ENCODE data around the gene DHX34. TPM values are rescaled to one million over a fixed set of nuclear protein-coding genes. Genes with fewer than 3 reads are reported as not detected.
"Not testable (repeated sequence)": the region's sequence is repeated elsewhere in the genome, so short reads cannot be mapped to it uniquely, and the experiment has no call there.

The DHX34 gene, protein sequence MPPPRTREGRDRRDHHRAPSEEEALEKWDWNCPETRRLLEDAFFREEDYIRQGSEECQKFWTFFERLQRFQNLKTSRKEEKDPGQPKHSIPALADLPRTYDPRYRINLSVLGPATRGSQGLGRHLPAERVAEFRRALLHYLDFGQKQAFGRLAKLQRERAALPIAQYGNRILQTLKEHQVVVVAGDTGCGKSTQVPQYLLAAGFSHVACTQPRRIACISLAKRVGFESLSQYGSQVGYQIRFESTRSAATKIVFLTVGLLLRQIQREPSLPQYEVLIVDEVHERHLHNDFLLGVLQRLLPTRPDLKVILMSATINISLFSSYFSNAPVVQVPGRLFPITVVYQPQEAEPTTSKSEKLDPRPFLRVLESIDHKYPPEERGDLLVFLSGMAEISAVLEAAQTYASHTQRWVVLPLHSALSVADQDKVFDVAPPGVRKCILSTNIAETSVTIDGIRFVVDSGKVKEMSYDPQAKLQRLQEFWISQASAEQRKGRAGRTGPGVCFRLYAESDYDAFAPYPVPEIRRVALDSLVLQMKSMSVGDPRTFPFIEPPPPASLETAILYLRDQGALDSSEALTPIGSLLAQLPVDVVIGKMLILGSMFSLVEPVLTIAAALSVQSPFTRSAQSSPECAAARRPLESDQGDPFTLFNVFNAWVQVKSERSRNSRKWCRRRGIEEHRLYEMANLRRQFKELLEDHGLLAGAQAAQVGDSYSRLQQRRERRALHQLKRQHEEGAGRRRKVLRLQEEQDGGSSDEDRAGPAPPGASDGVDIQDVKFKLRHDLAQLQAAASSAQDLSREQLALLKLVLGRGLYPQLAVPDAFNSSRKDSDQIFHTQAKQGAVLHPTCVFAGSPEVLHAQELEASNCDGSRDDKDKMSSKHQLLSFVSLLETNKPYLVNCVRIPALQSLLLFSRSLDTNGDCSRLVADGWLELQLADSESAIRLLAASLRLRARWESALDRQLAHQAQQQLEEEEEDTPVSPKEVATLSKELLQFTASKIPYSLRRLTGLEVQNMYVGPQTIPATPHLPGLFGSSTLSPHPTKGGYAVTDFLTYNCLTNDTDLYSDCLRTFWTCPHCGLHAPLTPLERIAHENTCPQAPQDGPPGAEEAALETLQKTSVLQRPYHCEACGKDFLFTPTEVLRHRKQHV
- 10.9 and 12.7 TPM in 2 replicates for total RNA-seq

DNA sequence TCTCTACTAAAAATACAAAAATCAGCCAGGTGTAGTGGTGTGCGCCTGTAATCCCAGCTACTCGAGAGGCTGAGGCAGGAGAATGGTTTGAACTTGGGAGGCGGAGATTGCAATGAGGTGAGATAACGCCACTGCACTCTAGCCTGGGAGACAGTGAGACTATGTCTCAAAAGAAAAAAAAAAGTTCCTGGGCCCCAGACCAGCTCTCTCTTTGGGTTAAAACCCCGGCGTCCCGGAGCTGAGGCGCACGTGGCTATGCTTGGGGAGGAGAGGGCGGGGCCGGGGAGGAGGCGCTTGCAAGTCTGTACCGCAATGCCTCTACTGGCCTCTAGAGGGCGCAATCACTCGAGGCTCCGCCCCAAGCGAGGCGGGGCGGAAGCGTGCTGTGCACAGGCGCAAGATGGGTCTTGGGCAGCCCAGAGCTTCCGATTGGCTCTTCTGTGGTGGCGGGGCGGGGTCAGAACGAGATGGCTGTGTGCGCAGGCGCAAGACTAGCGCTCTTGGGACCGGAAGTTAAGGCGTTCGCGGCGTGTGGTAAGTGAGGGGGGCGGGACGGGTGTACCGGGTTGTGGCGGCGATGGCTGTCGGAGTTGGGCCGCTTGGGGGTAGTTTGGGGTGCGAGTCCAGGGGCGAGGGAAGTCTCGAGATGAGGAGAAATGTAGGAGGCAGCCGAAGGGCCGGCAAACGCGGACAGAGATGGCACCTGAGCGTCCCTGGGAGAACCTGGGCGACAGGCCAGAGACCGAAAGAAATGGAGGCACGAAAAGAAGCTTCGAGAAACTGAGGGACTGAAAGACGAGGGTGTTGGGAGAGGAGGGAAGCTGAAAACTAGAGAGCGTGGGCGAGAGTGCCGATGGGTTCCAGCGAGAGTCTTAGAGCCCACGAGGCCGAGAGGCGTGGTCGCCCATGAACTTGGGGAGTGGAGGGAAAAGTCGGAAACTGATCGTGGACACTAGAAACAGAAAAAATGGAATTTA, at the start of gene DHX34:
Gene DHX34, plus strand, starts transcription at position 497 of the 977 bp plus-strand sequence. CDS start 3,716 bp downstream, outside the sequence.
- peak; percentile 99 for DNase-seq (ENCODE audit: insufficient read length, low spot score, missing footprints)
- H4K20me1 ChIP-seq (ENCODE audit: insufficient read depth, low read length) = peaks cover under 1% of the 10 kb centered on the region
- H3K9me3 ChIP-seq (ENCODE audit: low read depth, low read length) = no peaks in the 10 kb centered on the region
- peak within 1 kb of the TSS; percentile 54 for H3K27ac ChIP-seq (ENCODE audit: low read depth, low read length)
- TF ChIP-seq, protein P1, sequence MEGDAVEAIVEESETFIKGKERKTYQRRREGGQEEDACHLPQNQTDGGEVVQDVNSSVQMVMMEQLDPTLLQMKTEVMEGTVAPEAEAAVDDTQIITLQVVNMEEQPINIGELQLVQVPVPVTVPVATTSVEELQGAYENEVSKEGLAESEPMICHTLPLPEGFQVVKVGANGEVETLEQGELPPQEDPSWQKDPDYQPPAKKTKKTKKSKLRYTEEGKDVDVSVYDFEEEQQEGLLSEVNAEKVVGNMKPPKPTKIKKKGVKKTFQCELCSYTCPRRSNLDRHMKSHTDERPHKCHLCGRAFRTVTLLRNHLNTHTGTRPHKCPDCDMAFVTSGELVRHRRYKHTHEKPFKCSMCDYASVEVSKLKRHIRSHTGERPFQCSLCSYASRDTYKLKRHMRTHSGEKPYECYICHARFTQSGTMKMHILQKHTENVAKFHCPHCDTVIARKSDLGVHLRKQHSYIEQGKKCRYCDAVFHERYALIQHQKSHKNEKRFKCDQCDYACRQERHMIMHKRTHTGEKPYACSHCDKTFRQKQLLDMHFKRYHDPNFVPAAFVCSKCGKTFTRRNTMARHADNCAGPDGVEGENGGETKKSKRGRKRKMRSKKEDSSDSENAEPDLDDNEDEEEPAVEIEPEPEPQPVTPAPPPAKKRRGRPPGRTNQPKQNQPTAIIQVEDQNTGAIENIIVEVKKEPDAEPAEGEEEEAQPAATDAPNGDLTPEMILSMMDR (IDR thresholded peaks at IDR 0.05; ENCODE audit: extremely low read depth, low read depth, low read length) = peak; percentile 99
- peak within 1 kb of the TSS; percentile 99 for H3K4me2 ChIP-seq (ENCODE audit: insufficient read depth, low read length)
- H3K4me3 ChIP-seq (ENCODE audit: insufficient read depth, low read length) = peak within 1 kb of the TSS; percentile 80
- H3K27me3 ChIP-seq (ENCODE audit: insufficient read depth, low read length) = no peaks in the 10 kb centered on the region
- H3K79me2 ChIP-seq (ENCODE audit: insufficient read depth, low read length) = peaks cover 32% of the 10 kb centered on the region
- H2AFZ ChIP-seq (ENCODE audit: low read length) = peak within 1 kb of the TSS; percentile 89
- peaks cover 9% of the 10 kb centered on the region for H3K4me1 ChIP-seq (ENCODE audit: insufficient read depth, low read length)
- peaks cover 13% of the 10 kb centered on the region for H3K36me3 ChIP-seq (ENCODE audit: insufficient read depth, low read length)

DNA sequence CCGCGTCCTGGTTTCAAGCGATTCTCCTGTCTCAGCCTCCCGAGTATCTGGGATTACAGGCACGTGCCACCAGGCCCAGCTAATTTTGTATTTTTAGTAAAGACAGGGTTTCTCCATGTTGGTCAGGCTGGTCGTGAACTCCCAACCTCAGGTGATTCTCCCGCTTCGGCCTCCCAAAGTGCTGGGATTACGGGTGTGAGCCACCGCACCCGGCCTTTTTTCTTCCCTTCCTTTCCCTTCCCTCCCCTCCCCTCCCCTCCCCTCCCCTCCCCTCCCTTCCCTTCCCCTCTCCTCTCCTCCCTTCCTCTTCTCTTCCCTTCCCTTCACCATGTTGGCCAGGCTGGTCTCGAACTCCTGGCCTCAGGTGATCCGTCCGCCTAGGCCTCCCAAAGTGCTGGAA, 48.2 kb upstream of the DHX34 start:
- not testable (repeated sequence) for H3K79me2 ChIP-seq (ENCODE audit: insufficient read depth, low read length); H3K4me1 ChIP-seq (ENCODE audit: insufficient read depth, low read length); H3K4me2 ChIP-seq (ENCODE audit: insufficient read depth, low read length); H3K36me3 ChIP-seq (ENCODE audit: insufficient read depth, low read length); H3K27ac ChIP-seq (ENCODE audit: low read depth, low read length); H4K20me1 ChIP-seq (ENCODE audit: insufficient read depth, low read length); H3K9me3 ChIP-seq (ENCODE audit: low read depth, low read length); H3K27me3 ChIP-seq (ENCODE audit: insufficient read depth, low read length); DNase-seq (ENCODE audit: insufficient read length, low spot score, missing footprints); H3K4me3 ChIP-seq (ENCODE audit: insufficient read depth, low read length); H2AFZ ChIP-seq (ENCODE audit: low read length)

DNA sequence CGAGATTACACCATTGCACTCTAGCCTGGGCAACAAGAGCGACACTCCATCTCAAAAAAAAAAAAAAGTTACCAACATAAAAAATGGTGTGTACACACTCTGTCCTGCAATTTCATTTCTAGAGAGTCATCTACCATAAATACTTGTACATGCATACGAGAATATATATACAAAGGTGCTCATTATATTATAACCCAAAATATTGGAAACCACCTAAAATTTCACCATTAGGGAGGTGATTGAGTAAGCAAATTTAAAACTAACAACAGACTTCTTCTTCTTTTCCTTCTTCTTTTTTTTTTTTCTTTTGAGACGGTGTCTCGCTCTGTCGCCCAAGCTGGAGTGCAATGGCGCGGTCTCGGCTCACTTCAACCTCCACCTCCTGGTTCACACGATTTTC, 46.9 kb upstream of the DHX34 start:
- no peak for DNase-seq (ENCODE audit: insufficient read length, low spot score, missing footprints)

More for the DNA sequence above, 46.9 kb upstream of the DHX34 start:
- peaks cover 3% of the 10 kb centered on the region for H3K4me1 ChIP-seq (ENCODE audit: insufficient read depth, low read length)
- no peaks in the 10 kb centered on the region for H3K79me2 ChIP-seq (ENCODE audit: insufficient read depth, low read length)
- no peaks in the 10 kb centered on the region for H3K27me3 ChIP-seq (ENCODE audit: insufficient read depth, low read length)
- TF ChIP-seq, protein P1 (IDR thresholded peaks at IDR 0.05; ENCODE audit: extremely low read depth, low read depth, low read length) = no peak
- H3K9me3 ChIP-seq (ENCODE audit: low read depth, low read length) = no peaks in the 10 kb centered on the region
- H3K4me3 ChIP-seq (ENCODE audit: insufficient read depth, low read length) = no peak overlapping the region
- no peak overlapping the region for H3K4me2 ChIP-seq (ENCODE audit: insufficient read depth, low read length)
- no peak overlapping the region for H3K27ac ChIP-seq (ENCODE audit: low read depth, low read length)
- no peaks in the 10 kb centered on the region for H3K36me3 ChIP-seq (ENCODE audit: insufficient read depth, low read length)
- H4K20me1 ChIP-seq (ENCODE audit: insufficient read depth, low read length) = no peaks in the 10 kb centered on the region
- no peak overlapping the region for H2AFZ ChIP-seq (ENCODE audit: low read length)
